B cell (primary cell): ENCODE results near the gene KIF15. TPM values are rescaled to one million over a fixed set of nuclear protein-coding genes. Genes with fewer than 3 reads are reported as not detected.

ENCODE experiments used
- ATAC-seq: fragments of 200-7000 bp; cut with Tn5 transposase; one replicate; pipeline ENCODE4 v1.10.0; 2021; ENCODE audit warnings: low read depth, mild to moderate bottlenecking, moderate number of reproducible peaks, moderate library complexity
- CTCF ChIA-PET: fragments of 350-600 bp; sonication (Branson Sonifier 250); formaldehyde crosslinking; loops from one replicate; lab custom pipeline; 2021; ENCODE audit warnings: antibody characterized with exemption, inconsistent platforms; lab: Charles Lee
- POLR2A ChIA-PET: fragments of 350-600 bp; sonication (Branson Sonifier 250); formaldehyde crosslinking; loops from one replicate; lab custom pipeline; 2021; ENCODE audit warnings: antibody characterized with exemption; lab: Charles Lee
- DNase-seq: peaks from one replicate; pipeline ENCODE4 v3.0.0; 2013
- H2AFZ ChIP-seq: 2 replicates; pipeline ENCODE4 v1.6.1; 2012; ENCODE audit warnings: mild to moderate bottlenecking, low read depth, low read length; ENCODE audit not compliant: insufficient read depth, poor library complexity, severe bottlenecking
- H3K27ac ChIP-seq, 2 donors: 1 replicate in 1 of 2; 2 replicates in 1 of 2; pipeline ENCODE4 v1.5.1; 2012 to 2013; ENCODE audit warnings: low read length in 2 of 2, mild to moderate bottlenecking in 2 of 2, moderate library complexity in 1 of 2
- H3K27me3 ChIP-seq, 4 experiments: fragments of 200-600 bp in 1 of 4; sonication (generic) in 1 of 4; replicated peaks in 1 of 4; 1 replicate in 2 of 4; 2 replicates in 2 of 4; pipeline versions ENCODE4 v1.6.1 to v1.7.0; 2013 to 2016; ENCODE audit warnings: low read length in 3 of 4, mild to moderate bottlenecking in 2 of 4, mixed read lengths in 1 of 4, moderate library complexity in 1 of 4; ENCODE audit not compliant: insufficient read depth in 4 of 4, control insufficient read depth in 3 of 4; ENCODE audit errors: control extremely low read depth in 1 of 4
- H3K36me3 ChIP-seq, 2 experiments: replicated peaks in 1 of 2; 1 replicate in 1 of 2; 2 replicates in 1 of 2; pipeline versions ENCODE4 v1.6.1 to v1.7.1; 2013; ENCODE audit warnings: low read length in 1 of 2; ENCODE audit not compliant: insufficient read depth in 2 of 2, control insufficient read depth in 1 of 2; ENCODE audit errors: control extremely low read depth in 1 of 2, extremely low read depth in 1 of 2
- H3K4me1 ChIP-seq, 2 donors: fragments of 200-600 bp in 1 of 2; sonication (generic) in 1 of 2; 1 replicate in 1 of 2; 2 replicates in 1 of 2; pipeline versions ENCODE4 v1.5.1 to v1.6.1; 2013 to 2017; ENCODE audit warnings: low read length in 2 of 2; ENCODE audit not compliant: control insufficient read depth in 2 of 2, insufficient read depth in 2 of 2
- H3K4me2 ChIP-seq: replicated peaks from 2 replicates; pipeline ENCODE3; 2012; ENCODE audit warnings: mild to moderate bottlenecking, low read depth, low read length; ENCODE audit not compliant: poor library complexity, severe bottlenecking
- H3K4me3 ChIP-seq, 5 experiments: fragments of 200-600 bp in 1 of 5; sonication (generic) in 1 of 5; 1 replicate in 3 of 5; 2 replicates in 2 of 5; pipeline versions ENCODE4 v1.5.1 to v1.7.0; 2011 to 2016; ENCODE audit warnings: low read length in 4 of 5, mild to moderate bottlenecking in 4 of 5, low read depth in 2 of 5, control low read depth in 1 of 5, moderate library complexity in 1 of 5; ENCODE audit not compliant: insufficient read depth in 1 of 5; ENCODE audit errors: control extremely low read depth in 1 of 5, extremely low read depth in 1 of 5
- H3K79me2 ChIP-seq: fragments of 200-600 bp; sonication (generic); one replicate; pipeline ENCODE4 v1.6.0; 2016; ENCODE audit warnings: low read length; ENCODE audit not compliant: control insufficient read depth, insufficient read depth
- H3K9ac ChIP-seq: fragments of 200-600 bp; sonication (generic); 2 replicates; pipeline ENCODE4 v1.6.1; 2017; ENCODE audit warnings: mild to moderate bottlenecking, low read length, moderate library complexity
- H3K9me3 ChIP-seq, 3 donors: one replicate each; pipeline versions ENCODE4 v1.6.1 to v1.7.1; 2013; ENCODE audit warnings: low read length in 2 of 3; ENCODE audit not compliant: control insufficient read depth in 2 of 3, insufficient read depth in 1 of 3; ENCODE audit errors: control extremely low read depth in 1 of 3
- H4K20me1 ChIP-seq: 2 replicates; pipeline ENCODE4 v1.6.0; 2012; ENCODE audit warnings: mild to moderate bottlenecking, low read length; ENCODE audit not compliant: insufficient read depth, control insufficient read depth, poor library complexity, severe bottlenecking
- H3K27ac Mint-ChIP-seq: one replicate; pipeline ENCODE4 v1.8.0; 2021; ENCODE audit warnings: mixed read lengths
- H3K27me3 Mint-ChIP-seq: one replicate; pipeline ENCODE4 v1.8.0; 2021; ENCODE audit warnings: mixed read lengths
- H3K4me1 Mint-ChIP-seq: one replicate; pipeline ENCODE4 v1.8.0; 2021; ENCODE audit warnings: mixed read lengths
- H3K4me3 Mint-ChIP-seq: one replicate; pipeline ENCODE4 v1.8.0; 2021; ENCODE audit warnings: mixed read lengths
- H3K9me3 Mint-ChIP-seq: one replicate; pipeline ENCODE4 v1.8.0; 2022; ENCODE audit warnings: mixed read lengths; ENCODE audit not compliant: insufficient read depth
- CTCF ChIP-seq: fragments of 200-600 bp; IDR thresholded peaks from one replicate; pipeline ENCODE4 v1.8.0; 2022; ENCODE audit warnings: antibody characterized with exemption, mild to moderate bottlenecking
- EZH2 ChIP-seq: IDR thresholded peaks from 2 replicates; pipeline ENCODE4 v1.6.1; 2012; ENCODE audit warnings: borderline replicate concordance, low read depth, mild to moderate bottlenecking, moderate library complexity, low read length; ENCODE audit not compliant: insufficient read depth, poor library complexity, severe bottlenecking
- WGBS: methylation state at CpG from one replicate; pipeline ENCODE4 v1.1.5; 2013; ENCODE audit warnings: missing lambda C conversion rate; ENCODE audit not compliant: insufficient coverage; 5-methylcytosine and 5-hydroxymethylcytosine counted together
- intact Hi-C: fragments of 100-400 bp; cut with micrococcal nuclease; formaldehyde crosslinking; loops from one replicate; pipeline ENCODE4 v1.10.0; 2022
- polyA plus RNA-seq: library from polyadenylated mRNA; depleted of rRNA; stranded (reverse); fragments of >200 nt; gene quantifications from 2 replicates; pipeline ENCODE4 v1.2.3, GENCODE V29; 2012
- total RNA-seq, 2 donors: library from RNA; stranded (reverse); fragments of 120-200 nt in 1 of 2; gene quantifications; 1 replicate in 1 of 2; 2 replicates in 1 of 2; pipeline versions ENCODE4 v1.2.3 to v1.2.4, GENCODE V29; 2013 to 2022

KIF15 gene
- total and polyA plus RNA-seq, 2 donors (not counting 1 experiment from before 2014, with no cell fraction given): 0.28 to 1.4 TPM

GRCh38 chr3:44877333-44877732 is 115.7 kb downstream of the KIF15 start:
- Histone ChIP-seq H4K20me1 (no peaks in the 10 kb centered on the region), H3K9me3 (no peaks in the 10 kb centered on the region), H3K27ac (no peak overlapping the region), H3K79me2 (no peaks in the 10 kb centered on the region), H3K27me3 (peaks cover 0 to 2% (median 0%) of the 10 kb centered on the region in 4 experiments), H2AFZ (no peak overlapping the region), H3K4me3 (no peak overlapping the region), H3K36me3 (no peaks in the 10 kb centered on the region), H3K4me1 (no peaks in the 10 kb centered on the region), H3K9ac (no peak overlapping the region), H3K4me2 (no peak overlapping the region)
- intact Hi-C loops: no loop called here
- Mint-ChIP-seq H3K4me3 (no peak overlapping the region), H3K27me3 (peaks cover 3% of the 10 kb centered on the region), H3K27ac (no peak overlapping the region), H3K9me3 (no peaks in the 10 kb centered on the region), H3K4me1 (no peaks in the 10 kb centered on the region)
- POLR2A ChIA-PET: no interaction called here
- TF ChIP-seq EZH2 (no peak), CTCF (no peak)
- CTCF ChIA-PET: no interaction called here
- no peak for ATAC-seq
- no CpG with 5 or more reads among the region's 3 CpGs for WGBS
- no peak for DNase-seq

GRCh38 chr3:44880284-44880683 is 118.7 kb downstream of the KIF15 start:
- no peaks in the 10 kb centered on the region for H3K79me2 ChIP-seq
- no peak overlapping the region for H3K9ac ChIP-seq
- no peak overlapping the region for H3K4me3 ChIP-seq
- 63% methylated on average over 1 of the region's 2 CpGs for WGBS
- peaks cover 0 to 7% (median 0%) of the 10 kb centered on the region in 3 donors for H3K9me3 ChIP-seq
- H3K27ac ChIP-seq: no peak overlapping the region
- H3K27ac Mint-ChIP-seq: no peak overlapping the region
- no peaks in the 10 kb centered on the region for H3K4me1 ChIP-seq
- H3K9me3 Mint-ChIP-seq: no peaks in the 10 kb centered on the region
- peaks cover 0 to 10% (median 3%) of the 10 kb centered on the region in 4 experiments for H3K27me3 ChIP-seq
- no peaks in the 10 kb centered on the region for H3K36me3 ChIP-seq
- TF ChIP-seq CTCF: no peak
- TF ChIP-seq EZH2: no peak
- no peaks in the 10 kb centered on the region for H3K4me1 Mint-ChIP-seq
- no peak for ATAC-seq
- CTCF ChIA-PET: no interaction called here
- intact Hi-C loops: no loop called here
- no peak overlapping the region for H3K4me2 ChIP-seq
- no peaks in the 10 kb centered on the region for H4K20me1 ChIP-seq
- H2AFZ ChIP-seq: no peak overlapping the region
- no peak for DNase-seq
- H3K4me3 Mint-ChIP-seq: no peak overlapping the region
- H3K27me3 Mint-ChIP-seq: peaks cover 7% of the 10 kb centered on the region
- POLR2A ChIA-PET: no interaction called here
